GM21390 (cell line): ENCODE results near the gene TOM1L2.

Experiments used
- ATAC-seq: cut with Tn5 transposase; IDR thresholded peaks from one replicate; pipeline ENCODE4 v1.9.1; 2021; ENCODE audit not compliant: unreplicated experiment

The TOM1L2 gene

GRCh38 chr17:17972126-17972951 lies at the start of gene TOM1L2, which contains the start of gene DRC3:
Gene TOM1L2 (minus strand): TSS chr17:17972400. CDS start chr17:17972313, 87 bp downstream.
Gene DRC3 (plus strand): TSS chr17:17972862. CDS start chr17:17977599, 4,737 bp downstream.
- peak; percentile 92 for ATAC-seq

GRCh38 chr17:18021372-18021771 lies 49.2 kb upstream of the TOM1L2 start:
- no peak for ATAC-seq

DNA sequence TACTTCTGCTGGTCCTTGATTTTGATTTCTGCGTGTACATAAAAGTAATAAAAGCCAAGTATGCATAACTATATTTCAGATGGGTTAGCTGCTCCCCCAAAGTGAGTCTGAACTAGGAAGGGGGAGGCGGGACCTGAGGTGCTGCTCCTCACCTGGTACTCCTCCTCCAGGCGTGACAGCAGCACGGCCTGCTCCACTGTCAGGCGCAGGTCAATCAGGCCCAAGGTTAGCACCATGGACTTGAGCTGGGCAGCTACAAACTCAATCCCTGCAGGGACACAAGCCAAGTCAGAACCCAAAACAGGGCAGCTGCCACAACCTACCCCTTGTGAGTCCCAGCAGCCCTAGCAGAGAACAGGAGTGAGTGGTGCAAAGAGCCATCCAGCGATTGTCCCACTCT lies 48.8 kb upstream of the TOM1L2 start:
- no peak for ATAC-seq

GRCh38 chr17:18019838-18020154 lies 47.6 kb upstream of the TOM1L2 start:
- ATAC-seq: no peak

- no peak for ATAC-seq
Measured at GRCh38 chr17:18018411-18018921, 46.3 kb upstream of the TOM1L2 start.

DNA sequence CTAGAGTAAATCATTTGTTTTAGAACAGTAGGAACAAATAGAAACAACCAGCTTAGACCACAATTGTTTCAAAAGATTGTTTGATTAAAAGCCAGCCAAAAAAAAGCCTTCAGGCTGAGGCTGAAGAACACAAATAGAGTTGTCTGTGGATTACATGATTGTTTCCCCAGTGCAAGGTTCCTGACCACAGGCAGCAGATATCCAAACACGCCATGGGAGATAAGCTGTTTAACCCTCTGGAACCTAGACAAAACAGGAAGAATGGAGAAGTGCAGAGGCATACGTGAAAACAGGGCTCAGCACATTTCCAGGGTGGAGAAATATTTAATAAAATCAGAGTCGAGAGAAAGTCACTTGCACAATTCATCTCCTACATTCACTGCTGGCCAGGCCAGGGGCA lies 45.8 kb upstream of the TOM1L2 start:
- no peak for ATAC-seq

DNA sequence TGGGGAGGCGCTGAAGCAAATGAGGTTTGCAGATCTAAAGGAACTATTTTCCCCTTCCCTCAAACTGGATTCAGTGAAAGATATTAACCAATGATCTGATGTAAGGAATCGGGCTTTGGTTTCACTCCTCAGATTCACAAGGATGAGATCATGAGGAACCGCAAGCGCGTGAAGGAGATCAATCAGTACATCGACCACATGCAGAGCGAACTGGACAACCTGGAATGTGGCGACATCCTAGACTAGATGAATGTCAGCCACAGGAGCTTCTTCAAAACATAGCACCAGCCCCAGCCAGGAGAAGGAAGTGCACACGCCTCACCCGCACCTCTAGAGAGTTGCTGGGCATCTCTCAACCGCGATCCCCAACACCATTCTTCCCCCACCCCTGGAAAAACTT lies 44.2 kb upstream of the TOM1L2 start:
- ATAC-seq: no peak

- ATAC-seq: no peak
Measured at GRCh38 chr17:18015593-18015992, 43.4 kb upstream of the TOM1L2 start.

GRCh38 chr17:18014006-18014405 lies 41.8 kb upstream of the TOM1L2 start:
- ATAC-seq: no peak

DNA sequence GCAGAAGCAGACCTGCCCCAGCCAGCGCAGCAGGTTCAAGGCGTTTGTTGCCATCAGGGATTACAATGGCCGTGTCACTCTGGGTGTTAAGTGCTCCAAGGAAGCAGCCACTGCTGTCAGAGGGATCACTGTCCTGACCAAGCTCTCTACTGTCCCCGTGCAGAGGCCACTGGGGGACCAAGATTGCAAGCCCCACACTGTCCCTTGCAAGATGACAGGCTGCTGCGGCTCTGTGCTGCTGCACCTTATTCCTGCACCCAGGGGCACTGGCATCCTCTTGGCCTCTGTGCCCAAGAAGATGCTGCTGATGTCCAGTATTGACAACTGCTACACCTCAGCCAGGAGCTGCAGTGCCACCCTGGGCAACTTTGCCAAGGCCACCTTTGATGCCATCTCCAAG lies 39.1 kb upstream of the TOM1L2 start:
- ATAC-seq: no peak

DNA sequence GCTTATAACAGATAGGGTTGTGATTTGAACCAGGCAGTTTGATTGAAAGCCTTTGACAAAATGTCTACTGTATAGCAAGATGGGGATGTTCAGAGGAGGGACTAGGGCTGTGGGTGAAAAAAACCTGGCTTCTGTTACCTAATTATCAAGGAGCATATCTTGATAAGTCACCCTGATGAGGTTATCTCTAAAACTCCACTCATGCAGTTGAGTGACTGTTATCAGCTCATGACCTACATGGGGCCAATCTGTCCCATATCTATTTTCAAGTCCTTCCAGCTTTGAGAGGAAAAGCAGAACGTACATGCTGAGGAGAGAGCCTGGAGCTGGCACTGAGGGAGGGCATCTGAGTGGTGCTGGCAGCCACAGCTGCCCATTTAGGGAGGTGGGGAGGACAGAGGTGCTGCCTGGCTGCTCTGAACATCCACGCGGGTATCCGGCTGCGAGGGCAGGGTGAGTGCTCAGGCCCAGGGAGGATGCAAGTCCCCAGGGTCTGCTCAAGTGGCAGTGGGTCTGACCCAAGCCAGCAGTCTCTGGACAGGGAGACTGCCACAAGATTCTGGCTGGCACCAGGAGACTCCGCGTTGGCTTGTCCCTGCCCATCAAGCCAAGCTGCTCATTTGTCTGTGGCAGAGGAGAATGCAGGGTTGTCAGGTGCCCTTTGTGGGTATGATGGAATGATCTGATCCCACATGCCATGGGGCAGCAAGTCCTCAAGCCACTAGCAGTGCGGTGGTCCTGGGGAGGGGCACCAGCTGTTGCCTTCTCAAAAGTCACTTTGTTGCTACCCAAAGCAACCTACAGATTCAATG lies 37.6 kb upstream of the TOM1L2 start:
- ATAC-seq: no peak

DNA sequence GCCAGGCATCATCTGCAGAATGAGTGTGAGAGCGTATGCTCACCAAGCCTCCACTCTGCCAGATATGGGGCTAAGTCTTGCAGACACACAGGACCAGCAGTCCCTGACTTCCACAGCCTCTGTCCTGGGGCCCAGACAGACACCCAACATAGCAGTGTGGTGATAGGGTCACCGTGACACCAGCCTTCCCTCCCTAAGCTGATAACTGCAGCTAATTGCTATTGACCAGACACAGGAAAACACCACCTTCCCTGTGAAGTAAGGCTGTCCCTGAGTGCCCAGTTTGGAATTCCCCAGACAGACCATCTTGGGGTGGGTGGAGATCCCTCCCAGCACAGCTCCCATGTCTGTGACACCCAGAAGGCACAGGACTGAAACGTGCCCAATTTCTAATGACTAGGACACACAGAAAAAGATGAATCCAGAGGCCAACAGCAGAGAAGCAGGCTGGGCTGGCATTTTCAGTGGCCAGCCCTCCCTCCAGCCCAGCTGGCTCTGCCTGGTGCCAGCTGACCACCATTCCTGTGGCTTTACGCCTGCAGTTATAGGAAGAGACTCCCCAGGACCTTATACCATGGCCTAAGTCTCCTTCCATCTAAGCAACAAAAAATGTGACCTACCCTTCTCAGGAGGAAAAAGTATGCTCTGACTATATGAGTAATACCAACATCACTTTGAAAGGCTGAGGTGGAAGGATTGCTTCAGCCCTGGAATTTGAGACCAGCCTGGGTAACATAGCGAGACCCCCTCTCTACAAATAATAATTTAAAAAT lies 36.5 kb upstream of the TOM1L2 start:
- no peak for ATAC-seq

DNA sequence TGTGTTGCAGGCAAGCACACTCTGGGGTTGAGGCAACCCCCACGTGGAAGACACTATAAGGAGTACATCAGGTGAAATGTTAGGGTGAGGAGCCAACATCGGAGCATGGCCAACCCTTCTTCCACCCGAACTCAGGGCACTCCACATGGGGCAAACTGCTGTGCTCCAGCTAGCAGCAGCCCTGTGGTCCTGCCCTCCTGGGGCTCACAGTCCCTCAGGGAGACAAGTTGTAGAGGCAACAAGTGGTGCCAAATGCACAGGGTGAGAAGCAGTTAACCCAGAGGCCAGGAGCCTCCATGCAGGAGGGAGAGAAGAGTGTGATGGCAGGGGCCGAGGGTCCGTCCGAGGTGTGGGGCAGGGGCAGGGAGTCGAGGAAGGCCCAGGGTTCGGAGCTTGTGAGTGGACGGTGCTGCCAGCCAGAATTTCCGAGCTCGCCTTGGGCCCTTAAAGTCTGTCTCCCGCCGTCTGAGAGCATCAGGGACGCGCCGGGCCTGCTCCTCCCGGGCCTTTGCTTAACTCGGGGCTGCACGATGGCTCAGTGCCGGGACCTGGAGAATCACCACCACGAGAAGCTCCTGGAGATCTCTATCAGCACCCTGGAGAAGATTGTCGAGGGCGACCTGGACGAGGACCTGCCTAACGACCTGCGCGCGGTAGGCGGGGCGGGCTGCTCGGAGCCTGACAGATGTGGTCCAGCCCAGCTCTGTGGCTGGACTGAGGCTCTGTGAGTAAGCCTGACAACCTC lies 34.5 kb upstream of the TOM1L2 start:
- no peak for ATAC-seq

GRCh38 chr17:18005496-18005895 lies 33.3 kb upstream of the TOM1L2 start:
- ATAC-seq: no peak

DNA sequence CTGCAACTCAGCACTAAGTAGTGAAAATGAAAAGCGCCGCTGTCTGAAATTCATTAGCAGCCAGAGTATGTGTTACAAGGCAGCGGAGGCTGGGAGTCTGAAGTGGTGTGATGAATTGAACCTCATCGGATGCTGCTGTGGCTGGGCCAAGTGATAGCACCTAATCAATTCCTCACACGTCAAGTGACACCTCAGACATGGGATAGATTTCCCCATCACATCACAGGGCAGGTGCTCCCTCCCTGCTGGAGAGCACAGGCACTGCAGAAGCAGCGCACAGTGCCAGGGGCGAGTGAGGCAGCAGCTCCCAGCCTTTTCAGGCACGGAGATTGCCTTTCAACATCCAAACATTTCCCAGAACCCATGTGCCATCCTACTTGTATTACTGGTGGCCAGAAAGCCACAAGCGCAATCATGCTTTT lies 32.7 kb upstream of the TOM1L2 start:
- ATAC-seq: no peak

GRCh38 chr17:18004345-18004744 lies 32.1 kb upstream of the TOM1L2 start:
- ATAC-seq: no peak

DNA sequence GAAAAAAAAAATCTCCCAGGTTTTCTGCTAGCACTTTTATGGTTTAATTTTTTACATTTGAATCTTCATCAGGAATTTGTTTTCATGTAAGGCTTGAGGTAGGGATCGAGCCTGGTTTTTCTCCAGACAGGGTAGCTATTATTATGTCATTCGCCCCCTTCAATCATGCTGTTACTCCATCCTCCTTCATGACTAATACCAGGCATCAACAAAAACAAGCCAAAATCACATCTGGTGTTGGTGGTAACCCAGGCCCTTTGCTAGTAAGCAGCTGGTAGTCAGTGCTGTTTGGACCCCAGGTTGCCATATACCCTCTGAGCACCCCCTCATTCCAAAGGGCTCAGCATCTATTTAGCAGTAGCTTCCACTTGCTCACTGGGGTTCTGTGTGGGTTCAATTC lies 30.0 kb upstream of the TOM1L2 start:
- ATAC-seq: no peak

DNA sequence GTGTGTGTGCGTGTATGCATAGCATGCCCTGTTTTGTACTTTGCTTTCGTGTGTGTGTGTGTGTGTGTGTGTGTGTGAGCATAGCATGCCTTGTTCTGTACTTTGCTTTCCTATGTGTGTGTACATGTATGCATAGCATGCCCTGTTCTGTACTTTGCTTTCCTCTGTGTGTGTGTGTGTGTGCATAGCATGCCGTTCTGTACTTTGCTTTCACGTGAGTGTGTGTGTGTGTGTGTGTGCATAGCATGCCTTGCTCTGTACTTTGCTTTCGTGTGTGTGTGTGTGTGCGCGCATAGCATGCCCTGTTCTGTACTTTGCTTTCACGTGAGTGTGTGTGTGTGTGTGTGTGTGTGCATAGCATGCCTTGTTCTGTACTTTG lies 27.8 kb upstream of the TOM1L2 start:
- no peak for ATAC-seq

DNA sequence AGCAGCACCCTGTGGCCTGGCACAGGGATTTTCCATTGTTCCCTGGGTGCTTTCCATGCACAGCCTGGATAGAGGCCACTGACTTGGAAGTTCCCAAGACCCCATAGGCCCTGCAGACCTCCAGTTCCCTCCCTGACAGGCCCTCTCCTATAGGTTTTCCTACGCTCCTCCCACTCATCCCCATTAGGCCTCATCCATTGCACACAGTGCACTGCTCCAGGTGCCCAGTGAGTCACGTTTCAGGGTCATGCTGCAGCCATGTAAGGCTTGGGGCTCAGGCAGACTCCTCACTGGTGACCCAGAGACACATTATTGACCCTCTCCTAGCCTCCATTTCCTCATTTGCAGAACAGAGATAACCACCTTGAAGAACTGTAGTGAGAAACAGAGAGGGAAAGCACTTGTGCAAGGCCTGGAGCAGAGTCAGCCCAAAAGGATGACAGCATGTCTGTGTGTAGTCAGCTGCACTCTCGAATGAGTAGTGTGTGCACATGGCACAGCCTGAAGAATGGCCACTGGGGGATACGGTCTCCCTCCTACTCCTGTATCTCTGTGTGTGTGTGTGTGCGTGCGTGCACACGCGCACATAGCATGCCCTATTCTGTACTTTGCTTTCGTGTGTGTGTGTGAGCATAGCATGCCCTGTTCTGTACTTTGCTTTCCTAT lies 27.3 kb upstream of the TOM1L2 start:
- ATAC-seq: no peak

GRCh38 chr17:17998934-17999333 lies 26.7 kb upstream of the TOM1L2 start:
- ATAC-seq: no peak
